Fibroblast of the aortic adventitia (primary cell): ENCODE measurements around the gene MIGA1. TPM values are rescaled to one million over a fixed set of nuclear protein-coding genes. Genes with fewer than 3 reads are reported as not detected.
A peak's percentile ranks its signal among the peaks of the same experiment; 100 is the strongest.

Experiments
- DNase-seq: peaks from one replicate; pipeline ENCODE4 v3.0.0-alpha.2; 2010; ENCODE audit warnings: low read depth
- H3K4me3 ChIP-seq: 2 replicates; pipeline ENCODE4 v1.5.1; 2011; ENCODE audit warnings: low read depth, mild to moderate bottlenecking, control low read depth, low read length, moderate library complexity
- CTCF ChIP-seq: IDR thresholded peaks from 2 replicates; pipeline ENCODE4 v1.5.1; 2011; ENCODE audit warnings: mild to moderate bottlenecking, low read length, control low read depth, inconsistent platforms; ENCODE audit not compliant: insufficient read depth
- total RNA-seq: library from RNA; depleted of rRNA; stranded (reverse); fragments of >200 nt; gene quantifications from 2 replicates; pipeline ENCODE4 v1.2.3, GENCODE V29; 2012; ENCODE audit warnings: low replicate concordance

The MIGA1 gene
- total RNA-seq, 1 donor: 19.3 TPM

GRCh38 chr1:77872645-77873044 lies 93.2 kb downstream of the MIGA1 start:
- H3K4me3 ChIP-seq: no peak overlapping the region
- no peak for TF ChIP-seq CTCF
- DNase-seq: no peak

DNA sequence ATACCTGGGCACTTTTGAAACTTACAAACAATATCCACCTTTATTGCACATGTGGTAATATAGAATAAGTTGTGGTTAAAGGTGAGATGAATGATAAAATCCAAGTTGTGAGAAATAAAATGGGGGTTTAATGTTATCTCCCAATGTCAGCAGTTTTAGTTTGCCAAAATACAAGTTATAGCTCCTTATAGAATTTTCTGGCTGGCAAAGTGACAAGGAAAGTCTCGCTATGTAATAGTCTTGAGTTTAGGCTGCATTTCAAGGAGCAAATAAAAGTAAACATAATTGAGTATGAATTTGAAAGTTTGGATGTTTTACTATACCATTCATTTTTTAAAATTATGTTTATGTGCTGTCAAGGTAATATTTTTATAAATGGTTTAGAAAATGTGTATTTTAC lies 94.0 kb downstream of the MIGA1 start:
- TF ChIP-seq CTCF: no peak
- no peak overlapping the region for H3K4me3 ChIP-seq
- no peak for DNase-seq

DNA sequence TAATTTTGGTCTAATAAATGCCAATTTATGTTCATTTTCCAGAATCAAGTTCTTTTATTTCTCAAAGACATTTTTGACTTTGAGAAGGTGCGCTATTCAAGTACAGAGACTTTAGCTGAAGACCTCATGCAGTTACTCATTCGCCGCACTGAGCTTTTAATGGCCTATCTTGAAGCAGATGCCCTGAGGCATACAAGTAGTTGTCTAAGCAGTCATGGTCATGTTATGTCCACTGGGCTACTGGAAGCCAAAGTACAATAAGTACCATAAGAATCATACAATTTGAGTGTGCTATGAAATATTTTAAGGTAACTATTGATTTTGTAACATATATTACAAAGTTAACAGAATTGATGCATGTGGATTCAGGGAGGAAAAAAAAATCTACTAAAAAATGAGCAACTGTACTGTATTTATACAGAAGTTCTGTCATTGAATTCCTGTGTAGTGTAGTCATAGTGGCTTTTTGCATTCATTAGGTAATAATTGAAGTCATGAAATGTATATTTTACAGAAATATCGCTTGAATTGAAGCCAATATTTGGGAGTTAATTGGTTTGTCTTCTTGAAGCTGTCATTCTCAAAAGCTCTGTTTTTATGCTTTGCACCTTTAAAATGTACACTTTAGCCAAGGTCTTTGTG lies 95.5 kb downstream of the MIGA1 start:
- DNase-seq: peak; percentile 21
- H3K4me3 ChIP-seq: no peak overlapping the region
- TF ChIP-seq CTCF: no peak

- TF ChIP-seq CTCF: no peak
- peak; percentile 63 for DNase-seq
- no peak overlapping the region for H3K4me3 ChIP-seq
These were observed 97.4 kb downstream of the MIGA1 start for GRCh38 chr1:77876884-77877283.

DNA sequence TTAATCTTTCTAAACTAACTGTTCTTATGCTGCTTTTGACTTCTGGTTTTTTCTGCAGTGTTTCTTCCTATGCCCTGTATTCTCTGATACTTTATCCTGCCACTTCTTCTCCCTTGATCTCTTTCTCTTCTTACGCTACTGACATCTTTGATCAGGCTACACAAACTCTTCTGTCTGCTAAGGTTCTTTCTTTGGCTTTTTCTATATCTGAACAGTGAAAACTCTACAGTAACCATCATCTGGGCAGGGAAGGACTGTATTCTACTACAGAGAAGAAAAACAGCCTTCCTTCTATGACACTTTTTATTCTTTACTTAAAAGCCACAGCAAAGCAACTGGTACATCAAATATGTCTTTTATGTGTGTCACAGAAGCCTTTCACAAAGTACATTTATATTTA lies 101.6 kb downstream of the MIGA1 start:
- no peak for TF ChIP-seq CTCF
- DNase-seq: no peak
- no peak overlapping the region for H3K4me3 ChIP-seq

GRCh38 chr1:77882411-77882810 lies 103.0 kb downstream of the MIGA1 start:
- no peak overlapping the region for H3K4me3 ChIP-seq
- no peak for DNase-seq
- no peak for TF ChIP-seq CTCF
